ENCODE results near the gene SRRM5.
A peak's percentile ranks its signal among the peaks of the same experiment; 100 is the strongest.
"Not testable (repeated sequence)": the region's sequence is repeated elsewhere in the genome, so short reads cannot be mapped to it uniquely, and the experiment has no call there.

The SRRM5 gene

GRCh38 chr19:43591904-43592772 lies 19.8 kb upstream of the SRRM5 start:
- DNase-seq (ENCODE audit: low read depth in 2 of 2): no peak

GRCh38 chr19:43592800-43593350 lies 19.0 kb upstream of the SRRM5 start:
- no peak for DNase-seq (ENCODE audit: low read depth in 2 of 2)

GRCh38 chr19:43594081-43594697 lies 17.7 kb upstream of the SRRM5 start:
- DNase-seq (ENCODE audit: low read depth in 2 of 2): no peak

- peak; percentile 37 to 47 for DNase-seq (ENCODE audit: low read depth in 2 of 2)
Observed at GRCh38 chr19:43594710-43595604, 16.9 kb upstream of the SRRM5 start.

GRCh38 chr19:43595605-43595998 lies 16.3 kb upstream of the SRRM5 start:
- DNase-seq (ENCODE audit: low read depth in 2 of 2): no peak

- DNase-seq (ENCODE audit: low read depth in 2 of 2): peak; percentile 100
Observed at GRCh38 chr19:43595999-43596841, 15.7 kb upstream of the SRRM5 start, which contains the start of the genes IRGQ and ZNF576. Gene IRGQ, minus strand, starts transcription at chr19:43596134. Its CDS starts 796 bp downstream, at chr19:43595338. Gene ZNF576, plus strand, starts transcription at chr19:43596595. Its CDS starts 514 bp downstream, at chr19:43597109.

- no peak for DNase-seq (ENCODE audit: low read depth in 2 of 2)
Observed at GRCh38 chr19:43596842-43597461, 14.9 kb upstream of the SRRM5 start.

- DNase-seq (ENCODE audit: low read depth in 2 of 2): no peak
Observed at GRCh38 chr19:43597876-43598275, 14.0 kb upstream of the SRRM5 start.

- no peak for DNase-seq (ENCODE audit: low read depth in 2 of 2)
Observed at GRCh38 chr19:43598445-43599240, 13.2 kb upstream of the SRRM5 start.

- DNase-seq (ENCODE audit: low read depth in 2 of 2): no peak
Observed at GRCh38 chr19:43599635-43600295, 12.1 kb upstream of the SRRM5 start.

- DNase-seq (ENCODE audit: low read depth in 2 of 2): not testable (repeated sequence)
Observed at GRCh38 chr19:43600326-43600725, 11.6 kb upstream of the SRRM5 start.

- DNase-seq (ENCODE audit: low read depth in 2 of 2): no peak
Observed at GRCh38 chr19:43605875-43606568, 5.9 kb upstream of the SRRM5 start.

- no peak for DNase-seq (ENCODE audit: low read depth in 2 of 2)
Observed at GRCh38 chr19:43606569-43607229, 5.2 kb upstream of the SRRM5 start.

- DNase-seq (ENCODE audit: low read depth in 2 of 2): no peak
Observed at GRCh38 chr19:43607238-43608205, 4.4 kb upstream of the SRRM5 start.

GRCh38 chr19:43609872-43610271 lies 2.0 kb upstream of the SRRM5 start:
- no peak for DNase-seq (ENCODE audit: low read depth in 2 of 2)

GRCh38 chr19:43610493-43610892 lies 1.4 kb upstream of the SRRM5 start:
- no peak for DNase-seq (ENCODE audit: low read depth in 2 of 2)

GRCh38 chr19:43612374-43612773 lies 486 bp downstream of the SRRM5 start:
- no peak for DNase-seq (ENCODE audit: low read depth in 2 of 2)

Data from stimulated activated CD8-positive, alpha-beta memory T cell treated with anti-CD3 and anti-CD28 coated beads, Interleukin-2, amount 100 ng/mL, for 1 hour (primary cell).